Measurements from ENCODE around the gene CCDC43. TPM values are rescaled to one million over a fixed set of nuclear protein-coding genes. Genes with fewer than 3 reads are reported as not detected.
A peak's percentile ranks its signal among the peaks of the same experiment; 100 is the strongest.

CCDC43 gene
- total and polyA plus RNA-seq, 2 experiments from 2014 or later, result 27.7 to 33.4 TPM

GRCh38 chr17:44673893-44674292, 15.7 kb downstream of the CCDC43 start:
- Histone ChIP-seq H3K27me3 (no peaks in the 10 kb centered on the region), H3K4me3 (no peak overlapping the region), H3K27ac (no peak overlapping the region), H3K36me3 (peaks cover 11% of the 10 kb centered on the region), H3K4me1 (ENCODE audit: low read depth) (no peaks in the 10 kb centered on the region), H3K9me3 (ENCODE audit: low read depth) (no peaks in the 10 kb centered on the region)
- TF ChIP-seq CTCF (IDR thresholded peaks at IDR 0.05; ENCODE audit: low read depth, low read length), result no peak
- no peak for DNase-seq (ENCODE audit: low read depth in 1 of 2, low spot score in 1 of 2)

- no peak overlapping the region for H3K27ac ChIP-seq
- H3K9me3 ChIP-seq (ENCODE audit: low read depth), result no peaks in the 10 kb centered on the region
- peak; percentile 32 to 52 for DNase-seq (ENCODE audit: low read depth in 1 of 2, low spot score in 1 of 2)
- H3K4me3 ChIP-seq, result no peak overlapping the region
- H3K27me3 ChIP-seq, result no peaks in the 10 kb centered on the region
- peak; percentile 68 for TF ChIP-seq CTCF (IDR thresholded peaks at IDR 0.05; ENCODE audit: low read depth, low read length)
- H3K4me1 ChIP-seq (ENCODE audit: low read depth), result no peaks in the 10 kb centered on the region
- no peaks in the 10 kb centered on the region for H3K36me3 ChIP-seq
Measured at GRCh38 chr17:44672479-44673093, 17.0 kb downstream of the CCDC43 start.

- no peaks in the 10 kb centered on the region for H3K27me3 ChIP-seq
- no peak for DNase-seq (ENCODE audit: low read depth in 1 of 2, low spot score in 1 of 2)
- no peaks in the 10 kb centered on the region for H3K4me1 ChIP-seq (ENCODE audit: low read depth)
- TF ChIP-seq CTCF (IDR thresholded peaks at IDR 0.05; ENCODE audit: low read depth, low read length), result no peak
- no peak overlapping the region for H3K27ac ChIP-seq
- H3K9me3 ChIP-seq (ENCODE audit: low read depth), result no peaks in the 10 kb centered on the region
- H3K4me3 ChIP-seq, result no peak overlapping the region
- H3K36me3 ChIP-seq, result no peaks in the 10 kb centered on the region
Measured at GRCh38 chr17:44666006-44666405, 23.6 kb downstream of the CCDC43 start.

GRCh38 chr17:44664867-44665266, 24.7 kb downstream of the CCDC43 start:
- DNase-seq (ENCODE audit: low read depth in 1 of 2, low spot score in 1 of 2), result no peak
- Histone ChIP-seq H3K27me3 (no peaks in the 10 kb centered on the region), H3K27ac (no peak overlapping the region), H3K36me3 (no peaks in the 10 kb centered on the region), H3K9me3 (ENCODE audit: low read depth) (no peaks in the 10 kb centered on the region), H3K4me1 (ENCODE audit: low read depth) (no peaks in the 10 kb centered on the region), H3K4me3 (no peak overlapping the region)
- no peak for TF ChIP-seq CTCF (IDR thresholded peaks at IDR 0.05; ENCODE audit: low read depth, low read length)

- Histone ChIP-seq H3K27me3 (no peaks in the 10 kb centered on the region), H3K9me3 (ENCODE audit: low read depth) (no peaks in the 10 kb centered on the region), H3K27ac (no peak overlapping the region), H3K4me3 (no peak overlapping the region), H3K4me1 (ENCODE audit: low read depth) (no peaks in the 10 kb centered on the region), H3K36me3 (no peaks in the 10 kb centered on the region)
- no peak for DNase-seq (ENCODE audit: low read depth in 1 of 2, low spot score in 1 of 2)
- no peak for TF ChIP-seq CTCF (IDR thresholded peaks at IDR 0.05; ENCODE audit: low read depth, low read length)
Measured at GRCh38 chr17:44663095-44663494, 26.5 kb downstream of the CCDC43 start.
